ENCODE measurements around the gene ITK. TPM values are rescaled to one million over a fixed set of nuclear protein-coding genes. Genes with fewer than 3 reads are reported as not detected.
"Not testable (repeated sequence)": the region's sequence is repeated elsewhere in the genome, so short reads cannot be mapped to it uniquely, and the experiment has no call there.

ITK gene
- total RNA-seq, 1 experiment from 2014 or later, result 0.10 TPM

DNA sequence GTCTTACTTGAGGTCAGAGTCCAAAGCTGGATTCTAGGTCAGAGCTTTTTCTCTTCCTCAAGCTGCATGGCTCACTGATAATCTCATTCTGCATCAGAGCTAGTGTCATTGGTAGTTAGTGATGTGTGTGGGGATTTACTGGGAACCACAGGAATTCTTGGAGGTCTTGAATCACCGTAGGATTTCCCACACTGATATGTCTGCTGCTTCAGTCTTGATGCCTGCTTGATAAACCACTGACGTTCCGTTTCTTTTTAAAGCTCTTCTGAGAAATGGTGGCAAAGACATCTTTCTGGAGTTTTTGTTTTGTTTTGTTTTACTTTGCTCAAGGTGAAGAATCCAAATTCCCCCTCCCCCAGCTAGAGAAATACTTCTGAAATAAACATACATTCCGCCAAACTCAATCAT is 13.4 kb upstream of the ITK start:
- DNase-seq (ENCODE audit: low read depth), result peak; percentile 63

DNA sequence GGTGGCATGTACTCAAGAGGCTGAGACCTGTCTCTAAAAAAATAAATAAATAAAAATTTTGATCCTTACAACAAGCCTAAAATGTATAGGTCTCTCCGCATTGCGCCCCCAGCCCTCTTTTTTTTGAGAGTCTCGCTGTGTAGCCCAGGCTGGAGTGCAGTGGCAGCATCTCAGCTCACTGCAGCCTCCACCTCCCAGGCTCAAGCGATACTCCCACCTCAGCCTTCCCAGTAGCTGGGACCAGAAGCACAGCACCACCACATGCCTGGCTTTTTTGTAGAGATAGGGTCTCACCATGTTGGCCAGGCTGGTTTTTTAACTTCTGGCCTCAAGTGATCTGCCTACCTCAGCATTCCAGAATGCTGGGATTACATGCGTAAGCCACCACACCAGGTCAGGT is 12.4 kb upstream of the ITK start:
- no peak for DNase-seq (ENCODE audit: low read depth)

DNA sequence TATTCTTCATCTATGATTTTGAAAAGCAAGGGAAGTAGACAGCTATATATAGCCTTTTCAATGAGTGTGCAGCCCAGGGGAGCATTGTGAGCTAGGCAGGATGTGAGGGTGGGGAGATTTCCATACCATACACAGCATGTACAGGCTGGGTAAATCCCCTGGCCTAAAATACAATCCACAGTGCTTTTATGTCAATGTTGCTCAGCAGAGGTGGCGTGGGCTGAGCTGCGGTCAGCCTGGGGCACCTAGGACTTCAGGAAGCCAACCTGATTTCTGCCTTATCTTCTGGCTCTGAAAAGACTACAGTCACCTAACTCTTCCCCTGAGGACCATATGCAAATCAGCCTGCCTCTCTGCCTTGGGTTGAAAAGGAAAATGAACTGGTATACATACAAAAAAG is 8.2 kb upstream of the ITK start:
- no peak for DNase-seq (ENCODE audit: low read depth)

DNA sequence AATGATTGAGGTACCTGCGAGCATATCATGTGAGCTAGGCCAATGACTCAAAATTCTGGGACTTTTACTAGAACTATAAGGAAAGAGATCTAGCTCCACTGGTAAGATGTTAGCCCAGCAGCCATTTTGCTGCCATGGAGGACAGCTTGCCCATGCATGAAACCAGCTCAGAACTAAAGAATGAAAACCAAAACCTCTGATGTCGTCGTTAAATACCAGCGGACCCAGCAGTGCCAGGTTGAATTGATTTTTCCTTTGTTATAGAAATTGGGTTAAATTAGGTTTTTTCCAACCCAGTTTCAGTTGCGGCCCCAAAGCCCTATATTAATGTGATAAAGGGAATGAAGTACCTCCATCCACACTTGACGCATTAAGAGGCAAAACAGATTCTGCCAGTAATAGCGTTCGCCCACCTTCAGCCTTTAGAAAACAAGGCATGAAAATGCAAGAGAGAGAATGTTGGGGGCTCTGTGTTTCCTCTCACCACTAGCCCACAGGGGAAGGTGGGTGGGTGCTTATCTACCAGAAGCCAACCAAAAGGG is 5.5 kb upstream of the ITK start:
- DNase-seq (ENCODE audit: low read depth), result no peak

DNA sequence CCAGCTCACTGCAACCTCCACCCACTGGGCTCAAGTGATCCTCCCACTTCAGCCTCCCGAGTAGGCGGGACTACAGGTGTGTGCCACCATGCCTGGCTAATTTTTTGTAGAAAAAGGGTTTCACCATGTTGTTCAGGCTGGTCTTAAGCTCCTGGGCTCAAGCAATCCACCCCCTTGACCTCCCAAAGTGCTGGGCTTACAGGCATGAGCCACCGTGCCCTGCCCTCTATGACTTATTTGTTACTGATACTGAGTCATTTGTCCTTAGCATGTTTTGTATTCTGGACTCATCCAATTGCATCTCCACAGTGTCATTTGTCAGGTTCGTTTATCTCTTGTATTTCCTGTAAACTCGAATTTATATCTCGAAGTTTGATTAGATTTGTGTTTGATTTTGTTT is 2.7 kb upstream of the ITK start:
- DNase-seq (ENCODE audit: low read depth), result no peak

DNA sequence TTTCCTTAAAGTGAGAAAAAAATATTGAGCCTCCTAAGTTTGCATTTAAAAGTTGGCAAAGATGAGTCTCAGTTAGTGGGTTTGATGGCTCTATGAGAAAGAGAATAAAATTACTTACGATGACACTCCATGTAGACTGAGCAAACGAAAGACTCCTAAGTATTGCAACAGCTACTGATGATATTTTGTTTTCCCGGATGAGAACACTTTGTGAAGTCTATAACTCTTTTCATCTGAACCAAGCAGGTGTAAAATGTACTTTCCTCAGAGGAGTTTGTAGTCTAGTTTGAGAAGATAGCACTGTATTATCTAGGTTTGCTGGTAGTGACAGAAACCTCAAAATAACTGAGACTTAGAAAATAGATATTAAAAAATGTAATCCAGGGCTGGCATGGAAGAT is 1.7 kb upstream of the ITK start:
- no peak for DNase-seq (ENCODE audit: low read depth)

DNA sequence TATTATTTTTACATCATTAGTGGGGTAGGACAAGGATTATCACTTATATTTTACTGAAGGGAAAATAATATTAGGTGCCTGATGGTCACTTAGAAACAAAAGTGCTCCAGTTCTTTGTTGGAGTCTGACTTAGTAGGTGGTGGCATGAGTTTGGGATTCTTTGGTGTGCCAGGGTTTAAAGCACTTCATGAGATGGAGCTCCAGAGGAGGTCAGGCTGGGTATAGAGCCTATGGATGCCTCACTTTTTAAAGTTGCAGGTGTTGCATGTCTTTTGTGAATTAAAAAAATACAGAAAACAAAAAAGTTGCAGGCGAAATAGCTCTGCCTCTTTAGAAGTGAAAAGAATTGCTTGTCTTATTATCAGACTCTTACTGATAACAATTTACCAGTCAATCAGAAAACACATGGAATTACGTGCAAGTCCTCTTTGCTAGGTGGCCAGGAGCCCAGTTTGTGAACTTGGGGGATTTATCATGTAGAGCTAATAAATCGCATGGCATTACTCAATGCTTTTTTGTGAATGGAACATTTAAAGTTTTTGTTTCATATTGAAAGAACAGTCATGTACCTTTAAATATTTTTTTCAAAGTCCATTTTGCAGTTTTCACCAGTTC is 1.6 kb downstream of the ITK start:
- DNase-seq (ENCODE audit: low read depth), result no peak

DNA sequence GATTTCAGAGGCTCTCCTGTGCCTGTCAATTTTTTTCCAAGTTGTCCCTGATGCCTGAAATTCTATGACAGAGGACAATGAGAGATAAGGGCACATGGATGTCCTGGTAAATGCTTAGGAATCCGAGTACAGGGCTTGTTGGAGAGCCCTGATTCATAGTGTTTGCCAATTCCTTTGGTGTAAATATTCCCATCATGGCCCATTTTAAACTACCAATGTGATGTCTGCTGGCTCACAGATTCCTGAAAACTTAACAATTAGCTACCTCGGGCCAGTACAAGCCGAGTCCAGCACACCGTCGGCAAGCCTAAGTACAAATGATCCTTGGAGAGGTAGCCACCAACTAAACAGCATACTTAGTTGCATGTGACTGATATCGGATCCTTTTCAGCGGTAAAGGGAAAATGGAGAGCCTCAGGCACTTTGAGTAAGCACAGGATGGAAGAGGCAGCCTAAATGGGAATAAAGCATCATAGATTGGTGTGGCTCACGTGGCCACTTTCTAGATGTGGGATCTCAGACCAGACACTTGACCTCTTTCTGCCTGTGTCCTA is 3.6 kb downstream of the ITK start:
- DNase-seq (ENCODE audit: low read depth), result no peak

DNA sequence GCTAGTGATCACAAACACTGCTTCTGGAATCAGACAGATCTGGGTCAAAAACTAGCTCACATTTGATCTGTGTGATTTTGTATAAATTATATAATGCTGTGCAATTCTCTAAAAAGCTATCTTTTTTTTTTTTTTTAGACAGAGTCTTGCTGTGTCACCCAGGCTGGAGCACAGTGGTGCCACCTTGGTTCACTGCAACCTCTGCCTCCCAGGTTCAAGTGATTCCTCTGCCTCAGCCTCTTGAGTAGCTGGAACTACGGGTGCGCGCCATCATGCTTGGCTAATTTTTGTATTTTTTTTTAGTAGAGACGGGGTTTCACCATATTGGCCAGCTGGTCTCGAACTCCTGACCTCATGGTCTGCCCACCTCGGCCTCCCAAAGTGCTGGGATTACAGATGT is 4.5 kb downstream of the ITK start:
- not testable (repeated sequence) for DNase-seq (ENCODE audit: low read depth)

DNA sequence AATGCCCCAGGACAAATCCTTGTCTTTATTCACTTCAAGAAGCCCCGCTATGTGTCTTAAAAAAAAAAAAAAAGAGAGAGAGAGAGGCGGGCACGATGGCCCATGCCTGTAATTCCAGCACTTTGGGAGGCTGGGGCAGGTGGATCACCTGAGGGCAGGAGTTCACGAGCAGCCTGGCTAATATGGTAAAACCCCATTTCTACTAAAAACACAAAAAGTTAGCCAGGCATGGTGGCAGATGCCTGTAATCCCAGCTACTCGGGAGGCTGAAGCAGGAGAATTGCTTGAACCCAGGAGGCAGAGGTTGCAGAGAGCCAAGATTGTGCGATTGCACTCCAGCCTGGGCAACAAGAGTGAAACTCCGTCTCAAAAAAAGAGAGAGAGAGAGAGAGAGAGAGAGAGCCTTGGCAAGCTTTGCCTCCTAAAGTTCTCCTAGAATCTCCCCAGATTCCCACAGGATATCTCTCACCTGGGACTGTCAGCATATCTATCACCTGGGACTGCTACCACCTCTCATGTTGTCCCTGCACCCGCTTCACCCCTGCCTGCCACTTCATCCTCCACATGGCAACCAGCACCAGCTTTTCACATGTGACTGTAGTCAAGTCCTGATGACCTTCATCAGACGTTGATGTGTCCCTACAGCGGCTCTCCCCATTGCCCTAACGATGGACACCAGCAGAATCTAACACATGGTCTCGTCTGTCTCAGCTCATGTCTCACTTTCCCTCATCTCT is 5.8 kb downstream of the ITK start:
- no peak for DNase-seq (ENCODE audit: low read depth)

DNA sequence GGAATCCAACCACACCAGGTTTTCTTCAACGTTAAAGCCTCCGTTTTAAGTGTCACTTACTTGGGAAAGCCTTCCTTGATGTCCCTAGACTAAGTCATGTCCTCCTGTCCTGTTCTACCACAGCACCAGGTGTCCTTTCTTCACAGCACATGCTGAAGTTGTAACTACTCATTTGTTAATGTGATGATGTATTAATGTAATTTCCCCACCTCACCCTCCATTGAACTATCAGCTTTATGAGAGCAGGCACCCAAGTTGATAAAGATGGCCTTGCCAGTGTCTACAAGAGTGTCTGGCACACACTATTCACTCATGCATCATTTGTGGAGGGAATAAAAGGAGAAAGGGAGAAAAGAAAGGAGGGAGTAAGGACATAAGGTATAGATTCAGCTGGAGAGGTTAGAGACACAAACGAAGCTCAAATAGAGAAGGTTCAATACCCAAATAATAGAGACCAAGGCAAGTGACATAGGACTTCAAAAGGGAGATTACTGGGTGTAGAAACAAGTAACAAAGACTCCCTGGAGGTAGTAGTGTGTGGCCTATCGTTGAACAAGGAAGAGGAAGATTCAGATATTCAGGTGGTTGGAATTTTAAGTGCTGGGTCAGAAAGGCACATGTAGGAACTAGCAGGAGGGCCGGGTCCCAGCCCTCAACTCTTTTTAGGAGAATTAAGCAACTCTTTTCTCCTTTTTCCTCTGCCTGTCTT is 6.6 kb downstream of the ITK start:
- DNase-seq (ENCODE audit: low read depth), result no peak

DNA sequence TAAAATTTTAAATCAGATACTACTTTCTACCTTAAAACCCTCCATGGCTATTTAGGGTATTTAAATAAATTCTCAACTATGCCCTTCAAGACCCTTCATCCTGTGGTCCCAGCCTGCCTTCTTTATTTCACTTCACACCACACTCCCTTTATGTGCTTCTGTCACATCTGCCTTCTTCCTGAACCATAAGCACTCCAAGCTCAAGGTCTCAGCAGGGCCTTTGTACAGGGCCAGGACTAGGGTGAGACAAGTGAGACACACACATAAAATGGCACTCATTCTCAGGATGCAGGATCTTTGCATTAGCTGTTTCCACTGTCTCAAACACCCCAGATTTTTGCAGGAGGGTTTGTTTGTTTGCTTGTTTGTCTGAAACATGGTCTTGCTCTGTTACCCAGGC is 7.6 kb downstream of the ITK start:
- no peak for DNase-seq (ENCODE audit: low read depth)

DNA sequence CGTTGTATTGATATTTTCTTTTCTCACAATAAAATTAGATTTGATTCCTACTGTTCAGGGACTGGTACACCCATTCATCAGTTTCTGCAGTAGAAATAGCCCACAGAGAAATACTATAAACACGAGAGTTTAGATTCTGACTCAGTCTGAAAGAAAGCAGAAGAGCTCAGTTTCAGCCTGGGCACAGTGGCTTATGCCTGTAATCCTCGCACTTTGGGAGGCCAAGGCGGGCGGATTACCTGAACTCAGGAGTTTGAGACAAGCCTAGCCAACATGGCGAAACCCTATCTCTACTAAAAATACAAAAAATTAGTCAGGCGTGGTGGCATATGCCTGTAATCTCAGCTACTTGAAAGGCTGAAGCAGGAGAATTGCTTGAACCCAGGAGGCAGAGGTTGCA is 8.6 kb downstream of the ITK start:
- DNase-seq (ENCODE audit: low read depth), result no peak

DNA sequence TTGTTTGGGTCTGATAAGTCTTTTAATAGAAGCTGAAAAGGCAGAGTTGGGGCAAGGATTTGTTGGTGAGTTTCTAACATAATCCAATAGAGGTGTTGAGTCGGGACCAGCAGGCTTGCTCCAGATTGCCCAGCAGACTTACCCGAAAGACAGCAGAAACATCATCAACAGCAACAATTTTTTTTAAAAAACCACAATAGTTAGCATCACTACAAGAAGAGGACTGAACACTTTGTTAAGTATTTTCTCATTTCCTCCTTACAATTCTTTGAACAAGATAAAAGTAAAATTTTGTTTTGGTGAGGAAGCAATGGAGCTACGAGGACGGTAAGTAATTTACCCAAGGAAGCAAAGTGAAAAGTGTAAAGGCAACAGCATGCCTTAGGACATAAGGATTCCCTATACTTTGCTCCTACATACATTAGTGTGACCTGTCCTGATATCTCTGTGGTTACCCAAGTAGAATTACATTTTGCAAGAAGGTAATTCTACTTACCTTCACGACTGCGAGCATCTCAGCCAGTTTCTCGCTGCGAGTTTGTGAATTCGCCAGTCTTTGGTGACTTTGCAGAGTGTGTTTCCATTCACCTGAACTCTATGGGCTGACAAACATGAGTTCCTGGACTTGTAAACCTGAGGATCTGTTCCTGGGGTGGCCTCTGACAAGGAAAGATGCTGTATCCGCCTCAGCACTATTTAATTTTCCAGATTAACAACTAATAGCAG is 13.2 kb downstream of the ITK start:
- DNase-seq (ENCODE audit: low read depth), result no peak

DNA sequence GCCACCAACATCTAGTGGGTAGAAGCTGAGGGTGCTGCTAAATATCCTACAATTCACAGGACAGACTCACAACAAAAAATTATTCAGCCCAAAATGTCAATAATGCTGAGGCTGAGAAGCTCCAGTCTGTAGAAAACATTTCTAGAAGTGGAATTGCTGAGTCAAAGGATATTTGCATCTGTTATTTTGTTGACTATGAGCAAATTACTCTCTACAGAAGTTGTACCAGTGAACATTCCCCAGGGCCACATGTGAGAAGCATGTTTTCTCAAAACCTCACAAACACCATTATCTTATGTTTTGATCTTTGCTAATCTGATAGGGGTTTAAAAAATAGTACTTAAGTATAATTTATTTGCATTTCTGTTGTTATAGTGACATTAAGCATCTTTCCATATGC is 15.4 kb downstream of the ITK start:
- no peak for DNase-seq (ENCODE audit: low read depth)

DNA sequence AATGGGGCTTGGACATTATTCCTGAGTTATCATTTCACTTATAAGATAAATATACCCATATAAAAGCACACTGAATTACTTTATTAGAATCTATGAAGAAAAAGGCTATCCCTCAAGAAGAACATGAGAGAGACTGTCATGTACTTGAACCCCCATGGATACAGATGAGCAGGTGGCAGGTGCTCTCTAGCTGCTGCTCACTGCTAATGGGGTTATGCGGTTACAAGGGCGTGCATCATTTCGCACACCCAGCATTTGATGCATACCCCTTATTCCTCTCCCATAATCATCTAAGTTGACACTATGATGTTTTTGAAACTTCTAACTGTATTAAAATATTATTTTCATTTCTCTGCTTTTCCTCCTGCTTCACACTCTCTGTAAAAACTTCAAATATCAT is 16.4 kb downstream of the ITK start:
- no peak for DNase-seq (ENCODE audit: low read depth)

DNA sequence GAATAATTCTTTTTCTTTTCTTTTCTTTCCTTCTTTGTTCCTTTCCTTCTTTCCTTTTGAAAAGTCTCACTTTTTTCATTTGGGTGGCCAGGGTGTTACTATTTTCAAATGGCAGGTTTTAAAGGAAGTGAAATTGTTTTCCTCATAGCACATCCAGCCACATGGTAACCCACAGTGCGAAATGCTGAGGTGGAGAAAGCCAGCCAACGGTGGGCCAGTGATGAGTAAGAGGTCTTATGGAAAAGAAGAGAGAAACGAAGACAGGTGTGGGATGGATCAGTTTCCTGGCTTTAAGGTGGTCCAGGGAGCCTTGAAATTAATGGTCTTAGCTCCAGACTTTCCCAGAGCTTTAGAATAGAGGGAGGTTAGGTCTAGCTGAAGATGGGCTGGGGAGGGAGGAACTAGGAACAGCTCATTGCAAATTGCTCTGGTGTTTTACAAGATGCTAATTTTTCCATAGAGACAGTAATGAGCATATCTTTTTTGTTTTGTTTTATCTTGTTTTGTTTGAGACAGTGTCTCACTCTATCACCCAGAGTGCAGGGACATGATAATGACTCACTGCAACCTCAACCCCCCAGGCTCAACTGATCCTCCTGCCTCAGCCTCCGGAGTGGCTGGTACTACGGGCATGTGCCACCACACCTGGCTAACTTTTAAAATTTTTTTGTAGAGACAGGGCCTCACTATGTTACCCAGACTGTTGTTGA is 17.8 kb downstream of the ITK start:
- DNase-seq (ENCODE audit: low read depth), result no peak

DNA sequence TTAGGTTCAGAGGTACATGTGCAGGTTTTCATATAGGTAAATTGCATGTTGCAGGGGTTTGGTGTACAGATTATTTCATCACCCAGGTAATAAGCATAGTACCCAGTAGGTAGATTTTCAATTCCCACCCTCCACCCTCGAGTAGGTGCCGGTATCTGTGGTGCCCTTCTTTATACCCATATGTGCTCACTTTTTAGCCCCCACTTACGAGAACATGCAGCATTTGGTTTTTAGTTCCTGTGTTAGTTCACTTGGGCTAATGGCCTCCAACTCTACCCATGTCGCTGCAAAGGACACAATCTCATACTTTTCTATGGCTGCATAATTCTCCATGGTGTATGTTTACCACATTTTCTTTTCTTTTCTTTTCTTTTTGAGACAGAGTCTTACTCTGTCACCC is 21.2 kb downstream of the ITK start:
- DNase-seq (ENCODE audit: low read depth), result no peak

DNA sequence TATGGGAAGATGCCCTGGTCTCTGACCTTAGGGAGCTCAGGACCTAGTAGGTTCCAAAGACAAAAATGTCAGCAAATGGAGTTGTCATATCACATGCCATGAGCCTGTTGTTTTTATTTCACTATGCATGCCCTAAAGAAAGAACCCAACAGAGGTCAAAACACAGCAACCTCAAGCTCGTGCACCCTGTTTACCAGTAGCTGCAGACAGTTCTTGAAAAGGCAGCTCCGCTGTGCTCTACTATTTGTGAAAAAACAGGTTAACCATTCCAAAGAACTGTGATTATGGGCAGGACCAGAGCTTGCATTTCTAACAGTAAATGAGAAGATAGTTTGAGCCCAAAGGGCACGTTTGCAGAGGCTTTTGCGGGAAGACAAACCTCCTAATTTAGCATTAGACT is 22.8 kb downstream of the ITK start:
- no peak for DNase-seq (ENCODE audit: low read depth)

DNA sequence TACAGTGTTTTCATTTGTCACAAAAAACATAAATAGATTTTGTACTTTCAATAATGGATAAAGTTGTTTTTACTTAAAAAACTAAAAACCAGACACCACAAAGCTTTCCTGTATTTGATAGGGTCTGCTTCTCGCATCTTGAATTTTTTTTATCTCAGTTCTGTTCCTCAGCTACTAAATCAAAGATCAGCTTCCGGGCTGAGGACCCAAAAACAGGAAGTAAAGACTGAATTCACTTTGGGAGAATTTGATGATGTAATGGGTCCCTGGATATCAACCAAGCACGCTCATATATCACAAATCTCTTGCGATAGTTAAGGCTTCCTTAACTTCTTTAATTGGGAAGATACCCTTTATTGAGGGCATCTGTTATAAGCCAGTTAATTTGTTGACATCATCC is 24.1 kb downstream of the ITK start:
- no peak for DNase-seq (ENCODE audit: low read depth)

DNA sequence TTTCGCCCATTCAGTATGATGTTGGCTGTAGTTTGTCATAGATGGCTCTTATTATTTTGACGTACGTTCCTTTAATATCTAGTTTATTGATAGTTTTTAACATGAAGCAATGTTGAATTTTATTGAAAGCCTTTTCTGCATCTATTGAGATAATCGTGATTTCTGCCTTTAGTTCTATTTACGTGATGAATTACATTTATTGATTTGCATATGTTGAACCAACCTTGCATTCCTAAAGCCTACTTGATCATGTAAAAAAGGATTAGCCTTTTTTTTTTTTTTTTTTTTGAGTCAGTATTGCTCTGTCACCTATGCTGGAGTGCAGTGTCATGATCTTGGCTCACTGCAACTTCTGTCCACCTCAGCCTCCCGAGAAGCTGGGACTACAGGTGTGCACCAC is 25.1 kb downstream of the ITK start:
- no peak for DNase-seq (ENCODE audit: low read depth)
